GM12864 (cell line): ENCODE measurements around the gene SELENOP.

ENCODE experiments used
- DNase-seq: peaks from one replicate; pipeline ENCODE4 v3.0.0-alpha.2; 2011; ENCODE audit warnings: low read depth
- H3K4me3 ChIP-seq: 2 replicates; pipeline ENCODE4 v1.5.1; 2011; ENCODE audit warnings: mild to moderate bottlenecking, low read depth, low read length, control low read depth
- TF ChIP-seq, protein P1 (sequence below): IDR thresholded peaks from 2 replicates; pipeline ENCODE4 v1.5.1; 2011; ENCODE audit warnings: low read depth, mild to moderate bottlenecking, moderate library complexity, low read length, control low read depth, inconsistent platforms; ENCODE audit errors: missing control alignments

The SELENOP gene, protein sequence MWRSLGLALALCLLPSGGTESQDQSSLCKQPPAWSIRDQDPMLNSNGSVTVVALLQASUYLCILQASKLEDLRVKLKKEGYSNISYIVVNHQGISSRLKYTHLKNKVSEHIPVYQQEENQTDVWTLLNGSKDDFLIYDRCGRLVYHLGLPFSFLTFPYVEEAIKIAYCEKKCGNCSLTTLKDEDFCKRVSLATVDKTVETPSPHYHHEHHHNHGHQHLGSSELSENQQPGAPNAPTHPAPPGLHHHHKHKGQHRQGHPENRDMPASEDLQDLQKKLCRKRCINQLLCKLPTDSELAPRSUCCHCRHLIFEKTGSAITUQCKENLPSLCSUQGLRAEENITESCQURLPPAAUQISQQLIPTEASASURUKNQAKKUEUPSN

DNA sequence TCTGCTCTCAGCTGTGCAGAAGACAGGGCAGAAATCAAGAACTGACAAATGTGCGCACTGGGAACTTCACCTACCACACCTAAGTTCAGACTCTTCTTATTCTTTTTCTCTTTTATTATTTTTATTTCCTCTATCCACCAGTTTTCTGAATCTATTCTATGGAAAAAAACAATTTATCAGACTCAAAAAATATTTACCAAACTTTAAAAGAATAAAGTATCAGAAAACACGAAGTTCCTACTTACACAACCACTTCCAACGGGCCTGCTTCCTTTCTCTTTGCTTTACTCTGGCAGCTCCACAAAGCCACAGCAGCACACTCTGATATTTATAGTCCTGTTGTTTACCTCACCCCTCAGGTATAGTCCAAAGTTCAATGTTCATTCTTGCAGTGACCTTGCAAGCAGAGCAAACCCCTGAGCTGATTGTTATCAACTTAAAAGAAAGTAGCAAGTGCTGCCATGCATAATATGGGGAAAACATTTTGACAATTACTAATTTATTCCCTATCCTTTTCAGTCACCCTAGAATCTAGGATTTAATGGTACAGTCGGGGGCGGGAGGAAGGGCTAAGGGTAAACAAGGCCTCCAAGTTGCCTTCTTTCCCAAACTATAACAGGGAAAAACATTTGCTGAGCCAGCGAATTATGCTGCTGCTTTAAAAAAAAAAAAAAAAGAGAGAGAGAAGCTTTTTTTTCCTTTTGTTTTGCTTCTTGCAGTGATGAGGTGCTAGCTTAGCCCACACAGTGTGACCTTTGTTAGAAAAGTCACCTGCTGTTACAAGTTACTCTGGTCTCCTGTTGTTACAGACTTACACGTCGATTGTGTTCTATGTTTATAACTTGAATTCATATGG lies at the start of gene SELENOP:
Gene SELENOP, minus strand, starts transcription at position 302 of the 856 bp plus-strand sequence. CDS start 3,539 bp downstream, outside the sequence.
- no peak within 1 kb of the TSS for H3K4me3 ChIP-seq
- DNase-seq, result no peak
- TF ChIP-seq, protein P1, sequence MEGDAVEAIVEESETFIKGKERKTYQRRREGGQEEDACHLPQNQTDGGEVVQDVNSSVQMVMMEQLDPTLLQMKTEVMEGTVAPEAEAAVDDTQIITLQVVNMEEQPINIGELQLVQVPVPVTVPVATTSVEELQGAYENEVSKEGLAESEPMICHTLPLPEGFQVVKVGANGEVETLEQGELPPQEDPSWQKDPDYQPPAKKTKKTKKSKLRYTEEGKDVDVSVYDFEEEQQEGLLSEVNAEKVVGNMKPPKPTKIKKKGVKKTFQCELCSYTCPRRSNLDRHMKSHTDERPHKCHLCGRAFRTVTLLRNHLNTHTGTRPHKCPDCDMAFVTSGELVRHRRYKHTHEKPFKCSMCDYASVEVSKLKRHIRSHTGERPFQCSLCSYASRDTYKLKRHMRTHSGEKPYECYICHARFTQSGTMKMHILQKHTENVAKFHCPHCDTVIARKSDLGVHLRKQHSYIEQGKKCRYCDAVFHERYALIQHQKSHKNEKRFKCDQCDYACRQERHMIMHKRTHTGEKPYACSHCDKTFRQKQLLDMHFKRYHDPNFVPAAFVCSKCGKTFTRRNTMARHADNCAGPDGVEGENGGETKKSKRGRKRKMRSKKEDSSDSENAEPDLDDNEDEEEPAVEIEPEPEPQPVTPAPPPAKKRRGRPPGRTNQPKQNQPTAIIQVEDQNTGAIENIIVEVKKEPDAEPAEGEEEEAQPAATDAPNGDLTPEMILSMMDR, result no peak

DNA sequence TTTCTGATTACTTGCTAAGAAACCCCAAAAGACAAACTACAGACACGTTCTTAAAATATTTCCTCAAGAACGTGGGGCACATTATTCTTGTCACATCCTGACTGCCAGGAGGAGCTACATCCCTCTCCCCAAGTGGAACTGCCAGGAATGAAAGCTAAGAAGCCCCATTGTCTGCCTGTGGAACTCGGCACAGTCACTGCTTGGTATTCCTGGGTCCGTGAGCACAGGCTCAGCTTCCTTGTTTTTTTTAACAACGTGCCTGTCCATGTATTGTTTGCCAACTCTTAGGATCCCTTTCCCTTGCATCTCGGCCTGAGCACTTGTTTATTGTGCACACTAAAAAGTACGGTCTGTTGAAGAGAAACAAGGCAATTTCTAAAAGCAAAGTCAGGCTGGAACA lies 47.0 kb upstream of the SELENOP start:
- H3K4me3 ChIP-seq, result no peak overlapping the region
- DNase-seq, result no peak
- TF ChIP-seq, protein P1, result no peak

DNA sequence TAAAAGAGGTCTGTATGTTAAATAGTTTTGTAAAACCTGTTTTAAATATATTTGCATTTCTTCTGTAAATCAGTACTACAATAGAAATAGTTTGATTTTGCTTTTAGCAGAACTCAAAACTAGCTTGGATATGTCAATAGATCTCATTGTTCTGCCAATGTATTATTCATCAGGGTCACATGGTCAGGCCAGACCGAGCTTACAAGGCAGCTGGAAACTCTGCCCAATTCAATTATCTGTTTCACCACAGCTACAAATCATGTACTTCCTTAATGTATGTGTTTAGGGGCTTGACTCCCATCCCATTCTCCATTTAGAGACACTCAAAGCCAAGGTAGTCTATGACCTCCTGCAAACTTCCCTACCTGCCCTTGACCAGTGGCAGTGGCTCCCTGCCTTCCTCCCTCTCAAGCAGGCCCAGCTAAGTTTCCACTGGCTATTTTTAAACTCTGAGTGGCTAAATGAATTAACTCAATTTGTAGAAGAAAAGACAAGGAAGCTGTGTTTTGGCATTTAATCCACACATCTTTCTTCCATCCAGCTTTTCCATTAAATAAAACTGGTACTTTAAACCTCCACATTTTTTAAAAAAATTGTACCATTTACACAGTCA lies 46.4 kb upstream of the SELENOP start:
- TF ChIP-seq, protein P1, result no peak
- H3K4me3 ChIP-seq, result no peak overlapping the region
- no peak for DNase-seq

DNA sequence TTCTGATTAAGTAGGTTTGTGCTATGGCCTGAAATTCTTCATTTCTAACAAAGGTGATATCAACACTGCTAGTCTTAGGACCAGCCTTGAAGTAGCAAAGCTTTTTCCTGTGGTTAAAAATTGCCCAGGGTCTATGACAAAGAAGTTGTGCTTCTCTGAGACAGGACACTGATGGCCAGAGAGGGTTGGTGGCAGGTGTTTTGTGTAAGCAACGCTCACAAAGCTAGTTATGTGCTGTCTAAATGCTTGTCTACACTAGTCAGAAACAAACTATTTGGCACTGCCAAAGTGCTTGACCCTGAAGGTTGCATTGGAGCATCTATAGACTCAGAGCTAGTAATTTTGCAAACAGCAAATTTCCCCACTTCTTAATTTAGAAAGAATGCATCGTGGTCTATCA lies 44.1 kb upstream of the SELENOP start:
- no peak overlapping the region for H3K4me3 ChIP-seq
- TF ChIP-seq, protein P1, result no peak
- DNase-seq, result no peak

DNA sequence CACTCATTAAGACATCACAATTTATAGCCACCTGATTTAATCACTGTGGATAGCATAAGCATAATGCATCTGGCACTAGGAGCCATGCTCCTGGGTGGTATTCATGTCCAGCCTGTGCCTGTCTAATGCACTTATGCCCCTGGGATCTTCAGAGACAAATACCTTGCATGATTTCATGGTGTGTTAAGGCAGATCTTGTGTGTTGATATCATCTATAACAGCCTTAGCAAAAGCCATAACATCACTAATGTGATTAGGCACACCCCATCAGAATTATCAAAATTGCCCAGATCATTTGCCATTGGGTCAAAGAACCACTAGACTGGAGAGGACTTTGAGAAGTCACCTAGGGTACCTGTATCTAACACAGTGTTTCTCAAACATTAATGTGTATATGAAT lies 43.7 kb upstream of the SELENOP start:
- H3K4me3 ChIP-seq, result no peak overlapping the region
- TF ChIP-seq, protein P1, result no peak
- no peak for DNase-seq

DNA sequence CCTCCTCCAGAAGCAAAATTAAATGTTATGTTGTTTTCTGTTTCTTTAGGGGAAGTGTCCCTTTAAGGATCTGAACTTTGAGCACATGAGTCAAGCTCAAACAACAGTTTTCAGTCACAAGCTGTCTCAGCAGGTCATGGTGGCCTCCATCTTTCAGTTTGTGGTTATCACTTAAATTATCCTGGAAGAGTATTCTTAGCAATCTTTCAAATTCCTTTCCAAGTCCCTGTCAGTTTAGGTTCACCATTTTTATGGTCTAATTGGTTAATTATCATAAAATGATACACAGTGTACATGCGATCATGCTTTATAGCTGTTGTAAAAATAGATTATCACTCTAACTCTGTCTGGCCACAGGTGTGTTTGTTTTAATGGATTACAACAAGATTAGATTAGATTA lies 43.1 kb upstream of the SELENOP start:
- no peak for DNase-seq
- no peak overlapping the region for H3K4me3 ChIP-seq
- TF ChIP-seq, protein P1, result no peak
